HCT116 (cell line): ENCODE data around the gene IL22RA2. TPM values are rescaled to one million over a fixed set of nuclear protein-coding genes. Genes with fewer than 3 reads are reported as not detected.

Experiments
- CEBPB ChIP-seq: IDR thresholded peaks from 2 replicates; pipeline ENCODE4 v1.6.1; 2012; ENCODE audit warnings: low read depth
- ELF1 ChIP-seq: IDR thresholded peaks from 2 replicates; pipeline ENCODE4 v1.6.1; 2012; ENCODE audit warnings: low read depth, borderline replicate concordance
- EZH2 ChIP-seq: fragments of 200-600 bp; sonication (generic); IDR thresholded peaks from 2 replicates; pipeline ENCODE4 v1.6.1; 2017; ENCODE audit warnings: antibody characterized with exemption, mixed run types
- EZH2phosphoT487 ChIP-seq: fragments of 200-600 bp; IDR thresholded peaks from 2 replicates; pipeline ENCODE4 v1.6.1; 2018; ENCODE audit warnings: antibody characterized with exemption, borderline replicate concordance
- MAX ChIP-seq: IDR thresholded peaks from 2 replicates; pipeline ENCODE4 v1.6.1; 2012
- POLR2A ChIP-seq: IDR thresholded peaks from 2 replicates; pipeline ENCODE4 v1.7.0; 2011; ENCODE audit warnings: borderline replicate concordance; ENCODE audit not compliant: insufficient read depth, insufficient read length; ENCODE audit errors: extremely low read depth
- POLR2AphosphoS5 ChIP-seq: IDR thresholded peaks from 2 replicates; pipeline ENCODE4 v1.6.1; 2011; ENCODE audit warnings: mild to moderate bottlenecking, low read depth, low read length, moderate library complexity
- SIN3A ChIP-seq: IDR thresholded peaks from 2 replicates; pipeline ENCODE4 v1.6.1; 2012; ENCODE audit warnings: low read depth
- SP1 ChIP-seq: IDR thresholded peaks from 2 replicates; pipeline ENCODE4 v1.6.1; 2012; ENCODE audit warnings: low read depth
- SRF ChIP-seq: IDR thresholded peaks from 2 replicates; pipeline ENCODE4 v1.6.1; 2012; ENCODE audit warnings: low read depth
- TCF7L2 ChIP-seq: IDR thresholded peaks from 2 replicates; pipeline ENCODE4 v1.7.0; 2011; ENCODE audit warnings: borderline replicate concordance, inconsistent platforms; ENCODE audit not compliant: insufficient read depth, insufficient read length; ENCODE audit errors: extremely low read depth
- YY1 ChIP-seq: IDR thresholded peaks from 2 replicates; pipeline ENCODE4 v1.6.1; 2011; ENCODE audit warnings: low read length, low read depth, moderate library complexity, mild to moderate bottlenecking; ENCODE audit not compliant: insufficient replicate concordance; ENCODE audit errors: extremely low read depth
- ZBTB33 ChIP-seq: IDR thresholded peaks from 2 replicates; pipeline ENCODE4 v1.6.1; 2011; ENCODE audit warnings: mild to moderate bottlenecking, low read length, moderate library complexity; ENCODE audit not compliant: insufficient replicate concordance; ENCODE audit errors: extremely low read depth
- ZFX ChIP-seq: fragments of 450-650 bp; IDR thresholded peaks from 2 replicates; pipeline ENCODE4 v1.6.1; 2017
- total RNA-seq: library from RNA; stranded (reverse); gene quantifications from one replicate; pipeline ENCODE4 v1.2.1, GENCODE V29; 2021; ENCODE audit not compliant: unreplicated experiment

IL22RA2 gene
- total RNA-seq, 1 experiment from 2014 or later, result not detected

- no peak for TF ChIP-seq EZH2phosphoT487
- TF ChIP-seq SRF, result no peak
- TF ChIP-seq POLR2A, result peak; percentile 65
- no peak for TF ChIP-seq EZH2
- no peak for TF ChIP-seq ELF1
- TF ChIP-seq SIN3A, result peak; percentile 74
- peak; percentile 93 for TF ChIP-seq POLR2AphosphoS5
- peak; percentile 56 for TF ChIP-seq YY1
- TF ChIP-seq SP1, result peak; percentile 64
- TF ChIP-seq MAX, result peak; percentile 84
- no peak for TF ChIP-seq ZBTB33
- TF ChIP-seq TCF7L2, result no peak
- TF ChIP-seq ZFX, result peak; percentile 27; the same call in 1 of the 2 replicates
- TF ChIP-seq CEBPB, result no peak; the same call in 1 of the 2 replicates
- TF ChIP-seq, all 23 proteins: peak for 9
Observed at GRCh38 chr6:137218917-137219663, 45.6 kb upstream of the IL22RA2 start, which contains the start of gene IFNGR1 (continued).
